GM18867 (cell line): ENCODE measurements around the gene UMAD1.
"Not testable (repeated sequence)": the region's sequence is repeated elsewhere in the genome, so short reads cannot be mapped to it uniquely, and the experiment has no call there.

Experiments used
- ATAC-seq: cut with Tn5 transposase; IDR thresholded peaks from one replicate; pipeline ENCODE4 v1.9.1; 2021; ENCODE audit warnings: mild to moderate bottlenecking, moderate library complexity; ENCODE audit not compliant: unreplicated experiment

UMAD1 gene

DNA sequence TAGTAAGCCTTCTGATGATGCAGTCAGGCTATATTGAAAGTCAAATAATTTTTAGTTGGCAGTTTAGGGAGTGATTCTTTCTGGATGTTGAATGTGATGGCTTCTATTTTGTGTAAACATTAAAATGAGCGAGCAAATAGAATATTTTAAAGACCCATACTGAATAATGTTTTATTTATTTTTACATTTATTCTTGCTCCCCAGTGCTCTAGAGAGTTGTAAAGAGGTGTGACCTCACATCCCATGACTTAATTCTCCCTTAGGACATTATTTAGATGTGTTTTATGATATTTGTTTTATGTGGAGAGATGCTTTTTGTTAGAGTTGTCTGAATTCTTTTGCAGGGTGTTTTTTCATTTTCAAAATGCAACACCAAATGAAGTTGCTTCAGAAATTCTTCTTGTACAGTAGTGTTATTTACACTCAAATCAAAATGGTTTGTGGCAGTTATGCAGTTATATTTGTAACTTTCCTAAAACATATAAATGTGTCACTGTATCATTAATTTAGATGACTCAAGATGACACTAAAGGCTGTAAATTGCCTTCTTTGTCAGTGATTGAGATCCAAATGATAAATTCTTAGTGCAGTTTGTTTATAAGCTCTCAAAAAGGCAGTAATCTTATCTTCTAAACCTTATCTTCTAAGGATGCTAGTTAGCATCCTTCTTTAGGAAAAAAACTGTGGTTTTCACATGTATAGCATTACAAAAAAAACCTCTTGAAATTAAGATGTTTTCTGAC lies 12.4 kb downstream of the UMAD1 start:
- no peak for ATAC-seq

DNA sequence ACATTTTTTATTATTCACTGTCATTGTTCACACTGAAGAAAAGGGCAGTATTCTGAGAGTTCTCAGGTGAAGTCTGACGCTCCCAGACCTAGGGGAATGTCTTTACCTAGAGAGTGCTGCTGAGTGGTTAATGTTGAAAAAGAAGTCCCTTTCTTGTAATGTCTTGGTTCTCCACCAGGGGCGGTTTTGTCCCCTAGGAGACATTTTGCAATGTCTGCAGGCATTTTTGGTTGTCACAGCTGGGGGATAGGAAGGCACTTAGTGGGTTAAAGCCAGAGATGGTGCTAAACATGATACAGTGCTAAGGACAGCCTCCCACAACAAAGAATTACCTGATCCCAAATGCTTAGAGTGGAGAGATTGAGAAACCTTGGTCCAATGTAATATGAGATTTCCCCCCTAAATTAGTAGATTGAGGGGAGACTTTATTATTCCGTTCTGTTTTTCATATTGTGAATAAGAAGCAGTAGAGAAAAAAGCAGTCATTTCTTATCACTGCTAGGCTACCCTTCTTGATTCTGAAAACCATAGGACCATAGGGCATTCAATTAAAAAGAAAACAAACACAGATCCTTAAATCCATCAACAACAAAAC lies 13.1 kb downstream of the UMAD1 start:
- ATAC-seq: no peak

DNA sequence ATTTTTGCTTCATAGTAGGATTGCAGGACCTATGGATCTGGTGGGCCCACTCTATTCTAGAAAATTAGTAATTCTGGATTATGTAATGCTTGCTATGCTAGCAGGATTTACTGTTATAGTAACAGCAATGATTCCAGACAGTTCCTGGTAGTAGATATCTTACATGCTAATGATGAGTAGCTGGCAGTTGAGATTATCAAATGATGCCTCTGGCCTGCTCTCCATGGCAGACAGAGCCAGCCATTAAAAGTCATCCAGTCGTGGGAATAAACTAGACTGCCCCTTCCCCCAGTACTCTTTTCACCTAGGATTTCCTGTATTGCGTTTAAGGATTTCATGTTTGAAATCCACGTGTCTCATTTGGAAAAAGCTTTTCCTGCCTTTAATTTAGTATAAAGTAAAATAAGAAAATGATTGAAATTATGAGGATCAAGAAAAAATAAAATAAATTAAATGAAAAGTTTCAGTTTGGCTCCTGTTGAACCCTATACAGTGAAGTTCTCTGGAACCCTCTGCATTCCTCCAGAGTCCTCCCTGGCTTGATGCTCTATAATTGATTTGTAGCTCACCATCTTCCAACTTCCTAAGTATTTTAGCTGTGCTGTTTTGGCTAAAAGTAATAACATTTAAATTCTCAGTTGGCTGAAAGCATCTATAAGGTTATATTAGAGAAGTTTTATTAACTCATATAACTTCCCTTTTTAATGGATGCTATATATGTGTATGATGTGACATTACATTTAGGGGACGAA lies 14.6 kb downstream of the UMAD1 start:
- no peak for ATAC-seq

- ATAC-seq: not testable (repeated sequence)
Observed at GRCh38 chr7:7656459-7656858, 15.9 kb downstream of the UMAD1 start.

- no peak for ATAC-seq
Observed at GRCh38 chr7:7662527-7662926, 22.0 kb downstream of the UMAD1 start.

GRCh38 chr7:7664291-7664690 lies 23.7 kb downstream of the UMAD1 start:
- no peak for ATAC-seq

DNA sequence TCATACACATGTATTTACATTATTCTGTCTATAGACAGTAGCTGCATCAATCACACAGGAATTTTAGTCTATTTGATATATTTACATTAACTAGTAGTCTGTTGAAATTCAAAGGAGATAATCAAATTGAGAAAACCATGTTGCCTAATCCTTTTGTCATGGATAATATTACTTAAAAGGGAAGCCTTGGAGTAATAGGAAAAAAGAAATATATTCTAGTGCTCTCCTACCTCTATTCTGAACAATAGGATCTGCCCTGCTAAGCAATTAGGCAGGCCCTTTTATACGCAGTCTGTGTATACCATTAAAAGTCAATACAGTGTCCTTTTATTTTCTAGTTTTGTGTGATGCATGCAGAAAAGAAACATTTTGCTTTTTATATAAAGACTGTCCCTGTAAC lies 24.5 kb downstream of the UMAD1 start:
- no peak for ATAC-seq

- no peak for ATAC-seq
Observed at GRCh38 chr7:7667187-7667586, 26.6 kb downstream of the UMAD1 start.

GRCh38 chr7:7668706-7669105 lies 28.2 kb downstream of the UMAD1 start:
- ATAC-seq: no peak

GRCh38 chr7:7670490-7670889 lies 29.9 kb downstream of the UMAD1 start:
- ATAC-seq: no peak

- no peak for ATAC-seq
Observed at GRCh38 chr7:7671361-7671760, 30.8 kb downstream of the UMAD1 start.

DNA sequence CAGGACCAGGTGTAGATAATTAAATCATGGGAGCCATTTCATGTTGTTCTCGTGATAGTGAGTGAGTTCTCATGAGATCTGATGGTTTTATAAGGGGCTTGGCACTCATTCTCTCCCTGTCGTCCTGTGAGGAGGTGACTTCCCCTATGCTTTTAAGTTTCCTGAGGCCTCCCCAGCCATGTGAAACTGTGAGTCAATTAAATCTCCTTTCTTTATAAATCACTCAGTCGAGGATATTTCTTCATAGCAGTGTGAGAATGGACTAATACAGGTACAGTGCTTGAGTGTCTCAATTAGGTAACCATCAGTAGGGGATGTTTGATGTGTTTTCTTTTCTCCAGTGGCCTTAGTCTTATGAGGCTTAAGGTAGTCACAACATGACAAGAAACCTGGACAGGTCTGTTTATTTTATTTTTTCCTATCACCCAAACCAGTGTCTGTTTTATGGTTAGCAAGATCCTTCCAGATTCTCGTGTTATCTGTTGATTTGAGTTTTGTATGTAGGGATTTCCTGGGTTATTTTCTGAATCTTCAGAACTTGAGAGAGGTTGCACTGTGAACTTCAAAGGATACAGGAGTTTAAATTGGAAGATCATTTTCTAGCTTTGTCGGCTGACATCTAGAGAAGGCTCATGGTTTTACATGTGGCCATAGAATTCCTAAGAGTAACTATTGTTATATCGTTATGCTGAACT lies 32.1 kb downstream of the UMAD1 start:
- no peak for ATAC-seq

DNA sequence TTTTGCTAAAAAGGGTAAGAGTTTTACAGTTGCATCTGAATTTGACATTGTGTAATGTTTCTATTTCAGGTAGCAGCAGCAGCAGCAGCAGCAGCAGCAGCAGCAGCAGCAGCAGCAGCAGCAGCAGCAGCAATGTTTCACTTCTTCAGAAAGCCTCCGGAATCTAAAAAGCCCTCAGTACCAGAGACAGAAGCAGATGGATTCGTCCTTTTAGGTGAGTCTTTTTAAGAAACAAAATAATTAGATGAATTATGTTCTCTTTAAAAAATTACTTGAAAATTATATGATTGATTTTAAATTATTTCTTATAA lies 32.6 kb downstream of the UMAD1 start:
- ATAC-seq: no peak

GRCh38 chr7:7675686-7676085 lies 35.1 kb downstream of the UMAD1 start:
- no peak for ATAC-seq

GRCh38 chr7:7679640-7680039 lies 39.1 kb downstream of the UMAD1 start:
- not testable (repeated sequence) for ATAC-seq

DNA sequence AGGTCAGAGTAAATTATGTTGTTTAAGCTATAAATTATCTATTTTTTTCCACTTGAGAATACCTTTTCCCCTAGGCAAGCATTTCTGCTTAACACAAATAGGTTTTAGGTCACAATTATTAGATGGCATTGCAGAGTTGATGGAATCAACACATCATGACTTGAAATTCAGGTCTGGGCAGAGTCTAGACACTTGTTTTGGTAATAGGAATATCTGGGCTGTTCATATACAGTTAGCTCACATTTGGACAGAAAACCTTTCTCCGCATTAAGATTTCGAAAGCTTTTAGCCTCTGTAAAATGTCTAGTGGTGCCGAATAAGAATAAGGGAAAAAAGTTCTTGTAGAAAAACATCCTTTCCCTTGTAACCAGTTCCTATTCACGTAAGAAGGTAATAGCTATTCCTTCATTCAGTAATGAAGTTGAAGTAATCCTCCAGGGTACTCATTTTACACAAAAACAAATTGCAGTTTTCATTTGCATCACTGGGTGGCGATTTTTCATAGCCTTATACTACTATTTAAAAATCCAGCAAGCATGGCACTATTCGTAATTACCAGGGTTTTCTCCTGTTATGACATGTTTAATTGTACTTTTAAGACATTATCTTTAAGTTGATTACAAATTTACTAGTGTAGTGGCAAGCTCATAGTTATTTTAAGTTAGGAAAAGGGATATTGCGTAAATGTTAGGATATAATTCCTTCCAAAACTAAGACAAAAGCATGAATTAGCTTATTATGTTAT lies 40.8 kb downstream of the UMAD1 start:
- peak; percentile 62 for ATAC-seq

DNA sequence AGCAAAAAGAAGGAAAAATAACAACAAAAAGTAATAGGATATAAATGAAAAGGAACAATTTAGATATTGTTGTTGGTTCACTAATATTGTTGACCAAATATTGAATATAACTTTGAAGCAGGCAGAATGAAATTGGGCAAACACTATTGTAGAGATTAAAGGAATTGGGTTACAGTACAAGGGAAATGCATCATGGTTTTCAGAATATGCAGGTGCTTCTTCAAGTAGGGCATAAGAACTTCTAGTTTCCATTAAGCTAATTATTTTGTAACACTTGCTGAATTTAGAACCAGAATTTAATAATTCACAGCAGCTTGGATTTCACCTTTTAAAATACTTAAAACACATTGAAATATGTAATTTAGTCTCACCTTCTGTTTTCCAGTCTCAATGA lies 41.4 kb downstream of the UMAD1 start:
- no peak for ATAC-seq

DNA sequence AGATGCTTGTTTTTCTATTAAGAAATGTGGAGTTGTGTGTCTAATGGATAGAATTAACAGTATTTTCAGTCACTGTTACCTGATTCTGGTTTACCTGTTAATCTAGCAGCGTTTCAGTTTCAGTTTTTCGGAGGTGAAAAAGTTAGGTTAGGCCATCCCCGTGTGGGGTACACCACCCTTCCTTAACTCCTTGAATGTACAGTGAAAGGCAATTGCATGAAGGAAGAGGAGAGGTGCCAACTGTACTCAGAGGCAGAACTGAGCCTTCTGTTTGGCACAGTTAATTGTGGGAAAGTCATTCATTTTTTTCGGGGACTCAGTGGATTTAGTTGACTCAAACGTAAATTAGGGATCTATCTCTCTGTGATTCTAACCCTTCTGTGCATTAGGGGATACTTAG lies 42.3 kb downstream of the UMAD1 start:
- no peak for ATAC-seq

DNA sequence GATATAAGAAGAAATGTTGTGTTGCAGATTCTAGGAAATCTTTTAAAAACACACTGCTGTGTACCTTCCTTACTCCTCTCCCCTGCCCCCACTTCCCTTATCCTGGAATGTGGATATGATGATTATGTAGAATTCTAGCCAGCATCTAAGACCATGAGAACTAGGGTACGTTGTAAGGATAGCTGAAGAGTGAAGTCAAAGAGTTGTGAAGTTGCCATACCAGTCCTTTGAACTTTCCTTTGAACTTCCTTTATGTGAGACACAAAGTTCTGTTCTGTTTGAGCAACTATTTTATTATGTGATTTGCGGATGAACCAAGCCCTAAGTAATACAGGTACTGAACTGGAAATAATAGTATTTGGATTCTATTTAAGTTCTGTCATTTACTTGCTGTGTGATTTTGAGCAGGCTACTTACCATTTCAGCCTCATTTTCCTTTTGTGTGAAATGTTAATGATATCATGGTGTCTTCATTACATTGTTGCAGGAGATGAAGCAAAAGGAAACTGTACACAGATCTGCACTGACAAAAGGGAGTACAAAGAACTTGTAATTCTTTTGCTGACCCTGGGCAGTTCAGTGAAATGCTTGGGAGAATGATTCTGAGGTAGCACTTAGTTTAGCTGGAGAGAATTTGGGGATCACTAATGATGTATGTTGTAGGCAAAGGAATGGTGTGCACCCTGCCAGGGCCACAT lies 46.4 kb downstream of the UMAD1 start:
- no peak for ATAC-seq

DNA sequence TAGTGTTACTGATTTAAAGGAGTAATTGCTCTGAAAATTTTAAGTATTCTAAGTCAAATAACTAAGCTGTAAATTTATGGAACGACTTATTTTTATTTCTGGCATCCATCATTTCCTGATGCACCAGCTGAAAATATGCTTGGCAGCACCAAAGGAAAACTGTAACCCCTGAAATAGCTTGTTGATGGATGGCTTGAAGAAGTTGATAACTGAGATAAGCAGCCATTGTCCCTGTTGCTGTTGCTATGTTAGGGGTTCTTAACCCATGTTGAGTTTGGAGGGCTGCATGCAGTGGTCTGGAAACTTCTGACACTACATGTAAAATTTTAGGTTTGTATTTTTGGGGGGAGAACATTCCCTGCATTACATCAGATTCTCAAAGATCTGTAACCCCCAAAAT lies 47.2 kb downstream of the UMAD1 start:
- no peak for ATAC-seq
